HL-60 (cell line): ENCODE results near the gene MSI2.

Source experiments
- CTCF ChIP-seq: IDR thresholded peaks from one replicate; pipeline ENCODE4 v1.5.1; 2011; ENCODE audit warnings: low read length, control low read depth, inconsistent platforms; ENCODE audit not compliant: insufficient read depth
- GABPA ChIP-seq: IDR thresholded peaks from 2 replicates; pipeline ENCODE4 v1.6.1; 2012; ENCODE audit warnings: low read depth

- TF ChIP-seq CTCF (no peak), GABPA (no peak)
These were observed 280.0 kb downstream of the MSI2 start for GRCh38 chr17:57536289-57536688.
